Central memory CD8-positive, alpha-beta T cell (primary cell): ENCODE measurements around the gene WNT4.
A peak's percentile ranks its signal among the peaks of the same experiment; 100 is the strongest.

ENCODE experiments used
- ATAC-seq: fragments of 150-1000 bp; cut with Tn5 transposase; replicated peaks from 2 replicates; pipeline ENCODE4 v1.10.0; 2022; ENCODE audit warnings: mild to moderate bottlenecking, moderate FRiP score, moderate number of reproducible peaks; ENCODE audit not compliant: poor library complexity, severe bottlenecking; ENCODE audit errors: extremely low read depth
- DNase-seq, 2 donors: peaks; one replicate each; pipeline ENCODE4 v3.0.0; 2021; ENCODE audit warnings: low spot score in 2 of 2
- H3K27ac Mint-ChIP-seq: one replicate; pipeline ENCODE4 v1.8.0; 2022; ENCODE audit warnings: low read depth, mild to moderate bottlenecking, moderate library complexity, mixed read lengths
- H3K27me3 Mint-ChIP-seq: one replicate; pipeline ENCODE4 v1.8.0; 2022; ENCODE audit warnings: mixed read lengths
- H3K36me3 Mint-ChIP-seq: one replicate; pipeline ENCODE4 v1.8.0; 2022; ENCODE audit warnings: mild to moderate bottlenecking, moderate library complexity, mixed read lengths; ENCODE audit not compliant: insufficient read depth
- H3K4me1 Mint-ChIP-seq: one replicate; pipeline ENCODE4 v1.8.0; 2022; ENCODE audit warnings: mixed read lengths
- H3K4me3 Mint-ChIP-seq: one replicate; pipeline ENCODE4 v1.8.0; 2022; ENCODE audit warnings: mild to moderate bottlenecking, moderate library complexity, mixed read lengths
- H3K9me3 Mint-ChIP-seq: one replicate; pipeline ENCODE4 v1.8.0; 2022; ENCODE audit warnings: mixed read lengths

WNT4 gene

GRCh38 chr1:22143065-22144033 lies at the start of gene WNT4:
WNT4 (minus strand) TSS chr1:22143097; CDS start chr1:22142922, 175 bp downstream.
- Mint-ChIP-seq H3K4me1 (peaks cover 12% of the 10 kb centered on the region), H3K27me3 (peaks cover 70% of the 10 kb centered on the region), H3K36me3 (peaks cover 4% of the 10 kb centered on the region), H3K4me3 (peak within 1 kb of the TSS; percentile 84), H3K27ac (peak within 1 kb of the TSS; percentile 44), H3K9me3 (no peaks in the 10 kb centered on the region)
- ATAC-seq (peak; percentile 60), DNase-seq (no peak)

- peaks cover 7% of the 10 kb centered on the region for H3K4me1 Mint-ChIP-seq
- no peak overlapping the region for H3K4me3 Mint-ChIP-seq
- no peaks in the 10 kb centered on the region for H3K36me3 Mint-ChIP-seq
- H3K9me3 Mint-ChIP-seq: no peaks in the 10 kb centered on the region
- H3K27ac Mint-ChIP-seq: no peak overlapping the region
- H3K27me3 Mint-ChIP-seq: peaks cover 47% of the 10 kb centered on the region
- no peak for DNase-seq
- no peak for ATAC-seq
Measured at GRCh38 chr1:22190731-22191130, 47.8 kb upstream of the WNT4 start.

GRCh38 chr1:22190251-22190650 lies 47.4 kb upstream of the WNT4 start:
- H3K27me3 Mint-ChIP-seq: peaks cover 51% of the 10 kb centered on the region
- H3K9me3 Mint-ChIP-seq: no peaks in the 10 kb centered on the region
- ATAC-seq (no peak), DNase-seq (no peak)
- H3K36me3 Mint-ChIP-seq: no peaks in the 10 kb centered on the region
- H3K4me3 Mint-ChIP-seq: no peak overlapping the region
- H3K4me1 Mint-ChIP-seq: peaks cover 12% of the 10 kb centered on the region
- H3K27ac Mint-ChIP-seq: no peak overlapping the region

GRCh38 chr1:22189619-22190018 lies 46.7 kb upstream of the WNT4 start:
- no peak for ATAC-seq
- Mint-ChIP-seq H3K9me3 (no peaks in the 10 kb centered on the region), H3K27me3 (peaks cover 57% of the 10 kb centered on the region), H3K4me3 (no peak overlapping the region), H3K27ac (no peak overlapping the region), H3K4me1 (peaks cover 12% of the 10 kb centered on the region), H3K36me3 (no peaks in the 10 kb centered on the region)
- DNase-seq: no peak

- Mint-ChIP-seq H3K9me3 (no peaks in the 10 kb centered on the region), H3K27me3 (peaks cover 64% of the 10 kb centered on the region), H3K4me1 (peaks cover 12% of the 10 kb centered on the region), H3K4me3 (no peak overlapping the region), H3K36me3 (no peaks in the 10 kb centered on the region), H3K27ac (no peak overlapping the region)
- no peak for ATAC-seq
- no peak for DNase-seq
Measured at GRCh38 chr1:22188914-22189313, 46.0 kb upstream of the WNT4 start.

- no peak overlapping the region for H3K27ac Mint-ChIP-seq
Measured at GRCh38 chr1:22188436-22188835, 45.5 kb upstream of the WNT4 start.

GRCh38 chr1:22186311-22186710 lies 43.4 kb upstream of the WNT4 start:
- no peaks in the 10 kb centered on the region for H3K9me3 Mint-ChIP-seq
- ATAC-seq (no peak), DNase-seq (no peak)
- no peak overlapping the region for H3K4me3 Mint-ChIP-seq
- H3K27ac Mint-ChIP-seq: no peak overlapping the region
- peaks cover 7% of the 10 kb centered on the region for H3K4me1 Mint-ChIP-seq
- no peaks in the 10 kb centered on the region for H3K36me3 Mint-ChIP-seq
- H3K27me3 Mint-ChIP-seq: peaks cover 68% of the 10 kb centered on the region

More at GRCh38 chr1:22188436-22188835, 45.5 kb upstream of the WNT4 start:
- no peak for ATAC-seq
- no peaks in the 10 kb centered on the region for H3K9me3 Mint-ChIP-seq
- H3K4me1 Mint-ChIP-seq: peaks cover 12% of the 10 kb centered on the region
- DNase-seq: no peak
- H3K27me3 Mint-ChIP-seq: peaks cover 65% of the 10 kb centered on the region
- no peaks in the 10 kb centered on the region for H3K36me3 Mint-ChIP-seq
- no peak overlapping the region for H3K4me3 Mint-ChIP-seq

GRCh38 chr1:22184892-22185612 lies 42.2 kb upstream of the WNT4 start:
- Mint-ChIP-seq H3K27me3 (peaks cover 63% of the 10 kb centered on the region), H3K4me3 (no peak overlapping the region), H3K27ac (no peak overlapping the region), H3K36me3 (no peaks in the 10 kb centered on the region), H3K9me3 (no peaks in the 10 kb centered on the region), H3K4me1 (peaks cover 5% of the 10 kb centered on the region)
- ATAC-seq (no peak), DNase-seq (no peak)

GRCh38 chr1:22184454-22184853 lies 41.6 kb upstream of the WNT4 start:
- no peak overlapping the region for H3K4me3 Mint-ChIP-seq
- peaks cover 63% of the 10 kb centered on the region for H3K27me3 Mint-ChIP-seq
- peaks cover 5% of the 10 kb centered on the region for H3K4me1 Mint-ChIP-seq
- ATAC-seq (no peak), DNase-seq (no peak)
- no peaks in the 10 kb centered on the region for H3K36me3 Mint-ChIP-seq
- no peak overlapping the region for H3K27ac Mint-ChIP-seq
- H3K9me3 Mint-ChIP-seq: no peaks in the 10 kb centered on the region

- ATAC-seq: no peak
- no peak for DNase-seq
- Mint-ChIP-seq H3K4me3 (no peak overlapping the region), H3K27me3 (peaks cover 50% of the 10 kb centered on the region), H3K9me3 (no peaks in the 10 kb centered on the region), H3K4me1 (peaks cover 5% of the 10 kb centered on the region), H3K36me3 (no peaks in the 10 kb centered on the region), H3K27ac (no peak overlapping the region)
Measured at GRCh38 chr1:22182715-22183114, 39.8 kb upstream of the WNT4 start.

GRCh38 chr1:22179197-22179803 lies 36.4 kb upstream of the WNT4 start:
- Mint-ChIP-seq H3K27me3 (peaks cover 29% of the 10 kb centered on the region), H3K36me3 (no peaks in the 10 kb centered on the region), H3K4me1 (no peaks in the 10 kb centered on the region), H3K27ac (no peak overlapping the region), H3K9me3 (no peaks in the 10 kb centered on the region), H3K4me3 (no peak overlapping the region)
- DNase-seq: no peak
- no peak for ATAC-seq

GRCh38 chr1:22177354-22178003 lies 34.6 kb upstream of the WNT4 start:
- Mint-ChIP-seq H3K27ac (no peak overlapping the region), H3K4me1 (no peaks in the 10 kb centered on the region), H3K36me3 (no peaks in the 10 kb centered on the region), H3K27me3 (peaks cover 24% of the 10 kb centered on the region), H3K9me3 (no peaks in the 10 kb centered on the region), H3K4me3 (no peak overlapping the region)
- no peak for DNase-seq
- ATAC-seq: no peak
